NCI-H446 (cell line): ENCODE data around the gene CD4.

Source experiments
- DNase-seq, 2 experiments: peaks; one replicate each; lab custom pipeline; 2025; lab: John Stamatoyannopoulos, UW

The CD4 gene

DNA sequence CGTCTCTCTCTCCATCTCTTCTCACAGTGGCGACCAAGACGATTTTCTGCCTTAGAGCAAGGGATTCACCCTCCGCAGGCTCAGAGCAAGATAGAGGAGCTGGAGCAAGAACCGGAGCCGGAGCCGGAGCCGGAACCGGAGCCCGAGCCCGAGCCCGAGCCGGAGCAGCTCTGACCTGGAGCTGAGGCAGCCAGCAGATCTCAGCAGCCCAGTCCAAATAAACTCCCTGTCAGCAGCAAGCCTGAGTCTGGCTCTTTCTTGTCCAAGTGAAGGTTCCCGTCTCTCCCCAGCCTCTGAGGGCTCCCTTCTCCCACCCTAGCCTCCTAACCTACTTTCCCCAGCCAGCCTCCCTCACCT, 11.1 kb upstream of the CD4 start:
- no peak for DNase-seq

DNA sequence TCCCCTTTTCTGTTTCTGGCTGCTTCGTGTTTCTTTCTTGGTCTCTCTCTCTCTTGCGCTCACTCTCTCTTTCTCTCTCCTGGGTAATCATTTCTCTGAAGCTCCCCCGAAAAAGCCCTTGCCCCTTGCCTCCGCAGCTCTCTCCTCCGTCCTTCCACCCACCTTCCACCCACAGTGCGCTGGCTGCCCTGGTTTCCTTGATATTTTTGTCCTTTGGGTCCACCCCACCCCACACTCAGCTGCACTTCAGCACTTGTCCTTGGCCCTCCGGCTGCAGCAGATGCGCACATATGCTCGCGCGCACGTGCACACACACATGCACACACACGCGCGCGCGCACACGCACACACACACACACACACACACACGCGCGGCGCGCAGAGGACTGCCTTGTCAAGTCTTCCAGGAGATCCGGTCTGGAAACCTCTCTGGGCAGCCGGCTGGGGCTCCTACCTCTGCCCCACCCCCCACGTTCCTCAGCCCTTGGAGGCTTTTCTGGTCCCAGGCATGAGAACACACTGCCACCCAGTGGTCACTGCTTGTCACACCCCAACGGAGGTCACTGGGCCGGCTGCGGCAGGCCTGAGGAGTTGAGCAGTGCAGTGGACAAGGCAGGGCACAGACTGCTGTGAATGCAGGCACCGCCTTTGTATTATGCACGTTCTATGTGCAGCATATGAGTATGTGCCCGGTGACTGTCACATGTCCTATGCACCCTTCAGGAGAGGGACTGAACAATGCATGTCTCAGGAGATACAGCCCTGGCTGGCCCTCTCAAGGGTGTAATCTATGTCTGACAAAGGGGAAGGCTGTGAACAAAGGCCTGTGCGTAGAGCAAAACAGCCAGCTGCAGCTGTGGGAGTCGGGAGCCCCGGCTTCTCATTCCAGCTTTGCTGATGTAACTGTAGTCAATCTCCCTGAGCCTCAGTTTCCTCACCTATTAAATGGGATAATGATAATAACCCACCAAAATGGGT, 10.5 kb upstream of the CD4 start:
- peak; percentile 95 to 96 for DNase-seq

GRCh38 chr12:6779708-6780432, 9.5 kb upstream of the CD4 start:
- no peak for DNase-seq

DNA sequence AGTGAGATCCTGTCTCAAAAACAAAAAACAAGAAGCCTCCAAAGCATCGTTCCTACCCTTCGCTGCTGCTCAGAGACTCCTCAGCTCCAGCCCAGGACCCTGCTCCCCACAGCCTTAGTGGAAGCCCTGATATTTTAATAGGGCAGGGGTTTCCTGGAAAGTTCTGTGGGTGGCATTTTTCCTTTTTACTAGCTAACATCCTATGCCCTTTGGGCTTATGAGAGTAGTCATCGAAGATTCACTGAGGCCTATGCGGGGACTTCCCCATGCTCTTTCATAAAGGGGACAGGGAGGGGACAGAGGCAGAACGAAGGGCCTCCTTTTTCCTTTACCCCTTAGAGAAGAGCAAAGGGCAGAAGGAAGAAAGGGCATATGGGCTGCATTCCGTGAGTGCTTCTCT, 8.8 kb upstream of the CD4 start:
- DNase-seq, result no peak

- DNase-seq, result no peak
Observed at GRCh38 chr12:6782119-6782518, 7.2 kb upstream of the CD4 start.

DNA sequence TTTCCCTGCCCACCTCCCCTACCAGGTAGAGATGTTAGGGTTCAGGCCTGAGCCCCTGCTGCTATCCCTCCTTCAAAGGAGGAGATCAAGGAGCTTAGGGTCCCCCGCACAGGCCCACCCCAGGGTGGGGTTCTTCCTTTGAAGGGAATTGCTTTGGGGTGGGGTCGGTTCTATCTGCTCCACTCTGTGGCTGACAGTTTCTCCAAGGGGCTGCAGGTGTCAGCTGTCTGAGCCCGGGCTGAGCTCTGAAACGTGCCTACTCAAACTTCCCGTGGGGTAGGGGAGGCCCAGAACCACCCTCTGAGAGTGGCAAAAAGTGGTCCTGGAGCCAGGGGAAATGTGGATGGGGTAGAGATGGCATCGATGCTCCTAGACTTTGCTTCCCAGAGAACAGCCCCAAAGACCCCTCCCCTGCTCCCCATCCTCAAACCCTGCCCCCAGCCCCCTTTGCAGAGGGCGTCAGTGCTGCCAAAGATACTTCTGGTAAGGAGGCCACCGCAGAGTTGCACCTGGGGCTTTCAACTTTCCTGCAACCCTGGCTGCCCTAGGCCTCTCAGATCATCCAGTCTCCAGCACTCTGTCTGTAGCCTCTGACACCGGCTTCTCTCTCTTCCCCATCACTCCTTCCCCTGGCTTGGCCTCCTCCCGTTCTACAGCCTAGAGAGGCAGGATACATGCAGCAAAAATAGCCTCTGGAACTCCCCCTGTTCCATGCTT, 6.3 kb upstream of the CD4 start:
- no peak for DNase-seq

DNA sequence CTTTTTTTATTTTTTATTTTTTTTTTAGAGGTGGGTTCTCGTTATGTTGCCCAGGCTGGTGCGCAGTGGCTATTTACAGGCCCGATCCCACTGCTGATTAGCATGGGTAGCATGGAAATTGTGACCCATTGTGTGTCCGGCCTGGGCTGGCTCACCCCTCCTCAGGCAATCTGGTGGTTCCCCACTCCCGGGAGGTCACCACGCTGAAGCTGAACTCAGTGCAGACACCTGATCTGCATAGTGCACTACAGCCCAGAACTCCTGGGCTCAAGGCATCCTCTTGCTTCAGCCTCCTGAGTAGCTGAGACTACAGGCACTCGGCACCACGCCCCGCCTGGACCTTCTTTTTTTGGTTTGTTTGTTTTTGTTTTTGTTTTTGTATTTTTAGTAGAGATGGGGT, 5.5 kb upstream of the CD4 start:
- DNase-seq, result no peak

DNA sequence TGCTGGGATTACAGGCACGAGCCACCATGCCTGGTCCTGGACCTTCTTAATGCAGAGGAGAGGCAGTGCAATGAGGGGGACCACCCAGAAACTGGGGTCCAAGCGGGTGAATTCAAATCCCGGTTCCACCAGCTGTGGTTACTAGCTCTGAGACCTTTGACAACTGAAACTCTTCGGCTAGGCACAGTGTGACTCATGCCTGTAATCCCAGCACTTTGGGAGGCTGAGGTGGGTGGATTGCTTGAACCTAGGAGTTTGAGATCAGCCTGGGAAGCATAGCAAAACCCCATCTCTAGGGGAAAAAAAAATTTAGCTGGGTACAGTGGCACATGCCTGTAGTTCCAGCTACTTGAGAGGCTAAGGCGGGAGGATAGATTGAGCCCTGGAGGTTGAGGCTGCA, 5.0 kb upstream of the CD4 start:
- DNase-seq, result no peak

- DNase-seq, result no peak
Observed at GRCh38 chr12:6784761-6785160, 4.6 kb upstream of the CD4 start.

DNA sequence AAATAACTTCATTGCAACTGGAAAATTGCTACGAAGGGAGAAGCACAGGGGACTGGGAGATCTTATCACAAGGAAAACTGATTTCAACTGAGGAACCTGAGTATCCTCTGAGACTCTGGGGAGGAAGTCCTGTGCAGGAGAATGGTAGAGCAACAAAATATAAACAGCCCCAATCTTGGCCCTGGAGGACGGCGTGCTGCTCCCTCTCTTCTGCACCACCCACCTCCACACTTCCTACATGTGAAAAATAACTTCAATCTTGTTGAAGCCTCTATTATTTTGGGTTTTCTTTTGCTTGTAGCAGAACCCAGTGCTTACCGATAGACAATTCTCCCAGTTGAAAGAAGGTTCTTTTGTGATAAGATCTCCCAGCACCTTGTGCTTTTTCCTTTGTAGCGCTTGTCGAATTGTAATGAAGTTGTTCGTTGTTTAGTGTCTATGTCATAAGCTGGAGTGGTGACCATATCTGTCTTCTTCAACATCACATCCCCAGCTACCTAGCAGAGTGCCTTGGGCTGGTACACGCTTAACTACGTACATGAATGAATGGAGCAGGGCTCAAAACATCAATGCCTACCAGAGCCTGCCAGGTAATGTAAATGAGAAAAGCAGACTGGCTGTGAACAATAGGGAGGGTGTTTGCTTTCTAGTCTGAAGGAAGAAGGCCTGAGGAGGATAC, 2.8 kb upstream of the CD4 start:
- DNase-seq, result no peak

DNA sequence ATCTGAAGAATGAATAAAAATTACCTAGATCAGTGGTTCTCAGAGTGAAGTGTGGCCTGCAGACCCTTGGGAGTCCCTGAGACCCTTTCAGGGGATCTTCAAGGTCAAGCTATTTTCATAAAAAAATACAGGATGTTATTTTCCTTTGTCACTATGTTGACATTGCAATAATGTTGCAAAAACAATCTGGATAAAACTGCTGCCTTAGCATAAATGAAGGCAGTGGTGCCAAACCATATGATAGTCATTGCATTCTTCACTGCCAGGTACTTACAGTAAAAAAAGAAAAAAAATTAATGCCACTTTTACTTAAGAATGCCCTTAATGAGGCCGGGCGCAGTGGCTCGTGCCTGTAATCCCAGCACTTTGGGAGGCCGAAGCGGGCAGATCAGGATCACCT, 2.0 kb upstream of the CD4 start:
- DNase-seq, result no peak

- no peak for DNase-seq
Observed at GRCh38 chr12:6790496-6791150, 1.3 kb downstream of the CD4 start.

GRCh38 chr12:6791931-6792520, 2.7 kb downstream of the CD4 start:
- no peak for DNase-seq

DNA sequence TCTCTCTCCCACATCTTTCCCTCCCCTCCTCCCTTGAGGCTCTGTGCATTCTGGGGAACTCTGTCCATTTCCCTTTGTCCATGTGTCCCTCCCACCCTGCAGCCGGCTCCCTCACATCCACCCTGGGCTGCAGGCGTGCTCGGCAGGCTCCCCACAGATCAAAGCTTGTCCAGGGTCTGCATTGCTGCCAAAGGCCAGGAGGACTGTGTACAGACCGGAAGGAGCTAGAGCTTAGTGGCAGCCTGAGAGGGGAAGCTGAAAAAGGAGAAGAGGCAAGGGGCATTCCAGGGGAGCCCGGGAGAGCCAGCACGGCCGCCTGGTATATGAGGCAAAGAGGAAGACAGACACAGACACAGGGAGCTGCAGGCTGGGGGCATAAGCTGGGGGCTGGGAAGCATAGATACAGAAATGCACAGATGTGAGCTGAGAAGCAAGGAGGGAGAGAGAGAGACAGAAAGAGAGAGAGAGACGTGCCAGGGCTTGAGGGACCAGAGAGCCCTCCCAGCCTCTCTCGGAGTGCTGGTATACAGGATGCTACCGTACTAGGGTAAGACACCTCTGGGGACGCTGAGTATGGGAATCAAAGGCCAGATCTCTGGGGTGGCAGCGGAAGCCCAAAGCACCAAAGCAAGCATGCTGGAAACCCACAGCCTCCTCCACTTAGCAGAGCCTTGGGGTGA, 3.3 kb downstream of the CD4 start:
- no peak for DNase-seq

GRCh38 chr12:6795088-6795487, 5.8 kb downstream of the CD4 start:
- no peak for DNase-seq

GRCh38 chr12:6796576-6796975, 7.2 kb downstream of the CD4 start:
- DNase-seq, result no peak

- no peak for DNase-seq
Observed at GRCh38 chr12:6799147-6799546, 9.8 kb downstream of the CD4 start.

- no peak for DNase-seq
Observed at GRCh38 chr12:6807170-6807569, 17.8 kb downstream of the CD4 start.

DNA sequence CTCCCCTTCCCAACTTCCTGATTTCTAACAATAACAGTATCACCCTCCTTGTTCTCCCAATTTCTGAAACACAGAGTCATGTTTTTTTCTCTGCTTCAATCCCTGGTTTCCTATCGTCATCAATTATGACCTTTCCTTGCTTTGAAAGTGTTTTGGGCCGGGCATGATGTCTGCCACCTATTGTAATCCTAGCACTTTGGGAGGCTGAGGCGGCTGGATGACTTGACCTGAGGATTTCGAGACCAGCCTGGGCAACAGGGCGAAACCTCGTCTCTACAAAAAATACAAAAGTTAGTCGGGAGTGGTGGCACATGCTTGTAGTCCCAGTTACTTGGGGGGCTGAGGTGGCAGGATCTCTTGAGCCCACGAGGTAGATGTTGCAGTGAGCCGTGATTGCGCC, 19.7 kb downstream of the CD4 start:
- no peak for DNase-seq

DNA sequence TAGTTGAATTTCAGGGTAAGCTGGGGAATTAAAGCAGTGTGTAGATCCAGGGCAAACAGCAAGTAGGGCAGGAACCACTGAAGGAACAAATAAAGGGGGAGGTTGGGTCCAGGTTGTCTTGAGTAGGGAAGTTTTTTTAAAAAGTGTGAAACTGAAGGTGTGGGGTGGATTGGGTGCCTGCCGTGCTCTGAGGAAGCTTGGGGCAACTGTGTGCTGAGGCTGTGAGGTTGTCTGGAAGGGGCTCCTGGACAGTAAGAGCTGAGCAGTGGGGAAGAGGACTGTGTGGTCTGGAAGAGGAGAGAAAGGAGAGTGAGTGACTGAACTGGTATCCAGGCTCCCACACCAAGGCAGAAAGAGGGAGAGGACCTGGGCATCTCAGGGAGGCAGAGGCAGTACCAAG, 21.4 kb downstream of the CD4 start:
- DNase-seq, result no peak

GRCh38 chr12:6813363-6813762, 24.0 kb downstream of the CD4 start:
- DNase-seq, result no peak
